MM.1S (cell line): Measurements from ENCODE around the gene HIKESHI.

Experiments
- DNase-seq: peaks from one replicate; pipeline ENCODE4 v3.0.0-alpha.2; 2015
- H2AFZ ChIP-seq: fragments of 300-600 bp; sonication (generic); 2 replicates; pipeline ENCODE4 v1.6.0; 2016; ENCODE audit warnings: antibody characterized with exemption, low read length
- H3F3A ChIP-seq: fragments of 300-600 bp; sonication (generic); 2 replicates; pipeline ENCODE4 v1.6.1; 2016; ENCODE audit warnings: mild to moderate bottlenecking, antibody characterized with exemption, low read length, moderate library complexity, mixed read lengths; ENCODE audit not compliant: insufficient read depth
- H3K27ac ChIP-seq: fragments of 300-600 bp; sonication (generic); 2 replicates; pipeline ENCODE4 v1.5.1; 2016; ENCODE audit warnings: mild to moderate bottlenecking, low read length
- H3K27me3 ChIP-seq: fragments of 300-600 bp; sonication (generic); replicated peaks from 2 replicates; pipeline ENCODE4 v1.6.0; 2016; ENCODE audit warnings: low read length; ENCODE audit not compliant: insufficient read depth
- H3K36me3 ChIP-seq: fragments of 300-600 bp; sonication (generic); replicated peaks from 2 replicates; pipeline ENCODE4 v1.6.1; 2016; ENCODE audit warnings: mild to moderate bottlenecking, low read length, mixed read lengths; ENCODE audit not compliant: insufficient read depth
- H3K4me1 ChIP-seq: fragments of 300-600 bp; sonication (generic); 2 replicates; pipeline ENCODE4 v1.6.1; 2016; ENCODE audit warnings: low read length, mixed read lengths
- H3K4me2 ChIP-seq: fragments of 300-600 bp; sonication (generic); 2 replicates; pipeline ENCODE4 v1.6.0; 2016; ENCODE audit warnings: low read depth, low read length
- H3K4me3 ChIP-seq: fragments of 300-600 bp; sonication (generic); 2 replicates; pipeline ENCODE4 v1.5.1; 2016; ENCODE audit warnings: low read length, mixed read lengths
- H3K79me2 ChIP-seq: fragments of 300-600 bp; sonication (generic); 2 replicates; pipeline ENCODE4 v1.6.1; 2016; ENCODE audit warnings: mixed run types, low read length, mixed read lengths
- H3K9ac ChIP-seq: fragments of 300-600 bp; sonication (generic); 2 replicates; pipeline ENCODE4 v1.6.1; 2016; ENCODE audit warnings: low read length, mixed read lengths
- H3K9me2 ChIP-seq: fragments of 300-600 bp; sonication (generic); replicated peaks from 2 replicates; pipeline ENCODE4 v1.6.1; 2016; ENCODE audit warnings: mild to moderate bottlenecking, low read length, mixed read lengths; ENCODE audit not compliant: insufficient read depth
- H3K9me3 ChIP-seq: fragments of 300-600 bp; sonication (generic); replicated peaks from 2 replicates; pipeline ENCODE4 v1.6.1; 2016; ENCODE audit warnings: mild to moderate bottlenecking, low read length, mixed read lengths; ENCODE audit not compliant: insufficient read depth
- H4K20me1 ChIP-seq: fragments of 300-600 bp; sonication (generic); 2 replicates; pipeline ENCODE4 v1.6.1; 2016; ENCODE audit warnings: mild to moderate bottlenecking, low read length, moderate library complexity, mixed read lengths; ENCODE audit not compliant: insufficient read depth
- CTCF ChIP-seq: fragments of 300-600 bp; sonication (generic); IDR thresholded peaks from 2 replicates; pipeline ENCODE4 v1.5.1; 2016; ENCODE audit warnings: antibody characterized with exemption, low read length, mixed read lengths
- EZH2 ChIP-seq: fragments of 300-600 bp; sonication (generic); optimal IDR thresholded peaks from 2 replicates; pipeline ENCODE3; 2017; ENCODE audit warnings: low read depth, mild to moderate bottlenecking, antibody characterized with exemption, low read length, mixed read lengths
- EZH2phosphoT487 ChIP-seq: fragments of 300-600 bp; sonication (generic); IDR thresholded peaks from 2 replicates; pipeline ENCODE4 v1.6.1; 2018; ENCODE audit warnings: antibody characterized with exemption, low read length

Gene HIKESHI

GRCh38 chr11:86395061-86395551 is 93.1 kb downstream of the HIKESHI start:
- Histone ChIP-seq H3K4me3 (no peak overlapping the region), H3K4me1 (no peaks in the 10 kb centered on the region), H3K4me2 (no peak overlapping the region), H4K20me1 (no peaks in the 10 kb centered on the region), H3K9me2 (no peaks in the 10 kb centered on the region), H2AFZ (no peak overlapping the region), H3F3A (no peaks in the 10 kb centered on the region), H3K79me2 (no peaks in the 10 kb centered on the region), H3K9ac (no peak overlapping the region), H3K27me3 (no peaks in the 10 kb centered on the region), H3K36me3 (no peaks in the 10 kb centered on the region), H3K27ac (no peak overlapping the region), H3K9me3 (no peaks in the 10 kb centered on the region)
- DNase-seq = no peak
- TF ChIP-seq EZH2phosphoT487 = no peak
- no peak for TF ChIP-seq CTCF
- TF ChIP-seq EZH2 = no peak
